Activated naive CD4-positive, alpha-beta T cell treated with anti-CD3 and anti-CD28 coated beads for 36 hours (primary cell): ENCODE measurements around the gene R3HDML. TPM values are rescaled to one million over a fixed set of nuclear protein-coding genes. Genes with fewer than 3 reads are reported as not detected.

Experiments used
- CTCF ChIA-PET: fragments of 350-600 bp; sonication (Branson Sonifier 250); formaldehyde crosslinking; loops from one replicate; lab custom pipeline; 2021; ENCODE audit warnings: antibody characterized with exemption; lab: Charles Lee
- DNase-seq: peaks from one replicate; pipeline ENCODE4 v3.0.0-alpha.2; 2020
- H3K27ac Mint-ChIP-seq: one replicate; pipeline ENCODE4 v1.8.0; 2021; ENCODE audit warnings: mild to moderate bottlenecking, mixed read lengths
- H3K27me3 Mint-ChIP-seq: one replicate; pipeline ENCODE4 v1.8.0; 2021; ENCODE audit warnings: low read depth, mixed read lengths
- H3K36me3 Mint-ChIP-seq: one replicate; pipeline ENCODE4 v1.8.0; 2021; ENCODE audit warnings: low read depth, mixed read lengths
- H3K4me1 Mint-ChIP-seq: one replicate; pipeline ENCODE4 v1.8.0; 2021; ENCODE audit warnings: low read depth, mixed read lengths
- H3K4me3 Mint-ChIP-seq: one replicate; pipeline ENCODE4 v1.8.0; 2021; ENCODE audit warnings: mild to moderate bottlenecking, moderate library complexity, mixed read lengths
- H3K9me3 Mint-ChIP-seq: one replicate; pipeline ENCODE4 v1.8.0; 2021; ENCODE audit warnings: mixed read lengths
- intact Hi-C: fragments of 100-400 bp; cut with micrococcal nuclease; formaldehyde crosslinking; loops from one replicate; pipeline ENCODE4 v1.15.1; 2023
- total RNA-seq, 2 experiments: library from RNA; stranded (reverse); gene quantifications; one replicate each; pipeline ENCODE4 v1.2.3, GENCODE V29; 2021

Gene R3HDML
- total RNA-seq, 2 experiments from 2014 or later = not detected

DNA sequence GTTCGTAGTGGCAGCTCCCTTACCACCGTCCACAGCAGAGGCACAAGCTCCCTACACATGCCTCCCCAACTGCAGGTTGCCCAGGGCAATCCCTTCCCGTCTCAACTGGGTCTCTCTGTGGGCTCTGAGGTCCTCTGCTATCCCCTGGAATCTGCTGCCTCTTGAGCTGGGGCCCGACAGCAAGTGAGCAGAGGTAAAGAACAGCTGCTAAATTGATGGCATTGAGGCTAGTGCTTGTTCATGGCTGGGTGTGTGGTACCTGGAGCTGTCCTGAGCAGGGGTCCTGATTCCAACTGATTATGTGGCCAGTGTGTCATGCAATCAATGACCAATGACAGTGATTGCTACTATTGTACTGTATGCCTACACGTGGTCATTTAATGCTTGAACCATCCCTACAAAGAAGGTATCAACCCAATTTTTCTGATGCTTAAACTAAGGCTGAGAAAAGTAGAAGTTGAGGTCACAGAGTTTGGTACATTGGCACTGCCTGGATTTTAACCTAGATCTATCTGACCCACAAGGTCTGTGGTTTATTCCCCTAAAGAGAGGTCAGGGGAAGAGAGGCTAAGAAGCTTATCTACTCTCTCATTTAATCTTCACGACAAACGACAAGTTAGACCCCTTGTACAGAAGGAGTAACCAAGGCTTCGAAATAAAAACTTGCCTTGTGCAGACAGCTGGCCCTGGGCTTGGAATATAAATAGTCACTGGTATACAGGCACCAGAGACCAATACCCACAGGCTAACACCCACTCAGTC, 59.7 kb downstream of the R3HDML start:
- no peak for DNase-seq
- CTCF ChIA-PET = interaction anchor here (1.0 to 1.3 kb wide), 3 partner anchors 10 to 183 kb away, joined by 3 read pairs; no protein-coding TSS in a partner anchor
- Mint-ChIP-seq H3K9me3 (no peaks in the 10 kb centered on the region), H3K36me3 (no peaks in the 10 kb centered on the region), H3K27ac (no peak overlapping the region), H3K4me1 (no peaks in the 10 kb centered on the region), H3K4me3 (no peak overlapping the region), H3K27me3 (no peaks in the 10 kb centered on the region)
- intact Hi-C loops = no loop called here

GRCh38 chr20:44398335-44398734, 61.5 kb downstream of the R3HDML start:
- H3K9me3 Mint-ChIP-seq = no peaks in the 10 kb centered on the region
- no peak for DNase-seq
- CTCF ChIA-PET = no interaction called here
- H3K27me3 Mint-ChIP-seq = no peaks in the 10 kb centered on the region
- intact Hi-C loops = no loop called here
- H3K27ac Mint-ChIP-seq = no peak overlapping the region
- H3K4me3 Mint-ChIP-seq = no peak overlapping the region
- no peaks in the 10 kb centered on the region for H3K36me3 Mint-ChIP-seq
- no peaks in the 10 kb centered on the region for H3K4me1 Mint-ChIP-seq

DNA sequence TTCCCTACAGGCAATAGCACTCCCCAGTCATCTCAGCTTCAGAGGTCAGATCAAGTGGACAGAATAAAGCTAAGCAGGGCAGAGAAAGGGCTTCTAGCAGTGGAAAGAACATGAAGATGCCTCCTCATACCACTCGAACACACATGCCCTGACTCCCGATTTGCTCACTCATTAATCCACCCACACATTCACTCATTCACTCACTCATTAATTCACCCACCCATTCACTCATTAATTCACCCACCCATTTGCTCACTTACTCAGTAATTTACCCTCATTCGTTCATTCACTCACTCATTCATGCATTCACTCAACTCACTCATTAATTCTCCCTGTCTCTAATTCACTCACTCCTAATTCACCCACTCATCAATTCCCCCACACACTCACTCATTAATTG, 62.6 kb downstream of the R3HDML start:
- no peak for DNase-seq
- Mint-ChIP-seq H3K27ac (no peak overlapping the region), H3K9me3 (no peaks in the 10 kb centered on the region), H3K4me1 (no peaks in the 10 kb centered on the region), H3K36me3 (no peaks in the 10 kb centered on the region), H3K4me3 (no peak overlapping the region), H3K27me3 (no peaks in the 10 kb centered on the region)
- CTCF ChIA-PET = no interaction called here
- intact Hi-C loops = no loop called here

DNA sequence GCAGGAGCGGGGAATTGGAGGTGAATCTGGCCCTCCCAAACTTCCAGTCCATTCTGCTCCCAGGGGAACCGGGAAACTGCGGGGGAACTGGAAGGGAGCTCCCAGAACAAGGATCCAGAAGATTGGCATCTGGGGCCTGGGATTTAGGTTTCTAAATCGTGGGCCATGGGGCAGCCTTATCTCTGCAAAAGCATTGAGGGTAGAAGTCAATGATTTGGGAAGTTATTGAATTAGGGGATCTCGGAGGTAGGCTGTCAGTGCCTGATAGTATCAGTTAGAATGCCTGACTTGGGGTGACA, 63.8 kb downstream of the R3HDML start:
- no peaks in the 10 kb centered on the region for H3K9me3 Mint-ChIP-seq
- no peak overlapping the region for H3K4me3 Mint-ChIP-seq
- H3K4me1 Mint-ChIP-seq = no peaks in the 10 kb centered on the region
- H3K27me3 Mint-ChIP-seq = no peaks in the 10 kb centered on the region
- intact Hi-C loops = no loop called here
- no peak overlapping the region for H3K27ac Mint-ChIP-seq
- no peaks in the 10 kb centered on the region for H3K36me3 Mint-ChIP-seq
- DNase-seq = no peak
- CTCF ChIA-PET = no interaction called here

Other genes with a start within 250 kb of the R3HDML start
- not detected for gene JPH2, start 149.9 kb upstream of the R3HDML start, total RNA-seq
- 10 to 100 TPM; 27.7 to 28.4 TPM for gene OSER1, start 126.3 kb upstream of the R3HDML start, total RNA-seq
- gene GDAP1L1, start 89.7 kb upstream of the R3HDML start, total RNA-seq = under 1 TPM; 0.27 to 0.50 TPM
- gene FITM2, start 25.8 kb upstream of the R3HDML start, total RNA-seq = 1 to 10 TPM; 1.7 to 2.1 TPM
- gene HNF4A, start 18.7 kb downstream of the R3HDML start, total RNA-seq = not detected
- gene TTPAL, start 138.8 kb downstream of the R3HDML start, total RNA-seq = 10 to 100 TPM; 10.8 to 11.5 TPM
- 10 to 100 TPM; 48.7 to 50.2 TPM for gene SERINC3, start 185.0 kb downstream of the R3HDML start, total RNA-seq
- 1 to 10 TPM; 4.6 to 4.7 TPM for gene PKIG, start 245.5 kb downstream of the R3HDML start, total RNA-seq